ENCODE data around the gene ZNF516. TPM values are rescaled to one million over a fixed set of nuclear protein-coding genes. Genes with fewer than 3 reads are reported as not detected.

Gene ZNF516
- polyA plus RNA-seq, 2 of the 4 experiments (the other 2 are of a cell fraction): 3.9 to 4.9 TPM

GRCh38 chr18:76416911-76417310 lies 78.1 kb downstream of the ZNF516 start:
- CTCF ChIA-PET: interaction anchor here (1.3 kb wide), 1 partner anchor 270 kb away, joined by 5 read pairs; no protein-coding TSS in a partner anchor
- Histone ChIP-seq H3K4me2 (no peak overlapping the region), H3K27ac (no peak overlapping the region), H3K4me3 (no peak overlapping the region), H3K4me1 (no peaks in the 10 kb centered on the region), H3K9me3 (no peaks in the 10 kb centered on the region)
- TF ChIP-seq CEBPB (IDR thresholded peaks at IDR 0.05) (no peak), FOSL2 (IDR thresholded peaks at IDR 0.05) (no peak), FOSL2 (CRISPR knock-in tag; IDR thresholded peaks at IDR 0.05) (no peak), ZSCAN20 (CRISPR knock-in tag; IDR thresholded peaks at IDR 0.05) (no peak)
- POLR2A ChIA-PET: no interaction called here
- no peak for ATAC-seq
- no peak for FAIRE-seq
- 79% methylated on average over 9 of the region's 9 CpGs for WGBS (ENCODE audit: missing lambda C conversion rate)
- DNase-seq (ENCODE audit: low read depth in 1 of 2, low spot score in 1 of 2): no peak

- DNase-seq (ENCODE audit: low read depth in 1 of 2, low spot score in 1 of 2) (no peak), FAIRE-seq (no peak), ATAC-seq (no peak)
- no peak for TF ChIP-seq JUNB (IDR thresholded peaks at IDR 0.05)
- no peak for TF ChIP-seq KDM5A (IDR thresholded peaks at IDR 0.05)
- no peak for TF ChIP-seq ESRRA (IDR thresholded peaks at IDR 0.05; ENCODE audit: borderline replicate concordance, low read length)
- TF ChIP-seq NR3C1 (IDR thresholded peaks at IDR 0.05): no peak
- no peak for TF ChIP-seq HDAC2 (IDR thresholded peaks at IDR 0.05)
- TF ChIP-seq HES2 (IDR thresholded peaks at IDR 0.05): no peak
- TF ChIP-seq MAZ (IDR thresholded peaks at IDR 0.05; ENCODE audit: borderline replicate concordance, low read depth, low read length): no peak
- TF ChIP-seq NFE2L2 (conservative IDR thresholded peaks at IDR 0.05; ENCODE audit: low read length): no peak
- no peak for TF ChIP-seq SREBF2 (IDR thresholded peaks at IDR 0.05)
- no peak for TF ChIP-seq TFCP2L1 (CRISPR knock-in tag; IDR thresholded peaks at IDR 0.05)
- no peak for TF ChIP-seq RAD21 (conservative IDR thresholded peaks at IDR 0.05 in 1 of 2, IDR thresholded peaks at IDR 0.05 in 1 of 2)
- no peak for TF ChIP-seq RNF2 (IDR thresholded peaks at IDR 0.05; ENCODE audit: borderline replicate concordance, low read depth)
- no peak for TF ChIP-seq ZFP36 (IDR thresholded peaks at IDR 0.05; ENCODE audit: borderline replicate concordance, partially characterized antibody)
- no peak for TF ChIP-seq EHF (CRISPR knock-in tag; IDR thresholded peaks at IDR 0.05)
- TF ChIP-seq, protein P1, sequence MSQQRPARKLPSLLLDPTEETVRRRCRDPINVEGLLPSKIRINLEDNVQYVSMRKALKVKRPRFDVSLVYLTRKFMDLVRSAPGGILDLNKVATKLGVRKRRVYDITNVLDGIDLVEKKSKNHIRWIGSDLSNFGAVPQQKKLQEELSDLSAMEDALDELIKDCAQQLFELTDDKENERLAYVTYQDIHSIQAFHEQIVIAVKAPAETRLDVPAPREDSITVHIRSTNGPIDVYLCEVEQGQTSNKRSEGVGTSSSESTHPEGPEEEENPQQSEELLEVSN (IDR thresholded peaks at IDR 0.05; ENCODE audit: borderline replicate concordance, low read depth): no peak
- TF ChIP-seq HOXA7 (CRISPR knock-in tag; IDR thresholded peaks at IDR 0.05): no peak
- TF ChIP-seq HOXB13 (CRISPR knock-in tag; IDR thresholded peaks at IDR 0.05; ENCODE audit: low read depth): no peak
- 88% methylated on average over 12 of the region's 17 CpGs for WGBS (ENCODE audit: missing lambda C conversion rate)
- H3K9me3 ChIP-seq: no peaks in the 10 kb centered on the region
- ChIA-PET CTCF (interaction anchor here (0.6 to 1.3 kb wide), 3 partner anchors 16 to 295 kb away, joined by 4 to 5 read pairs (median 4); no protein-coding TSS in a partner anchor), POLR2A (no interaction called here)
- no peak overlapping the region for H3K4me3 ChIP-seq
- H3K27ac ChIP-seq: no peak overlapping the region
- no peak overlapping the region for H3K4me2 ChIP-seq
- no peaks in the 10 kb centered on the region for H3K4me1 ChIP-seq
These were observed 80.0 kb downstream of the ZNF516 start for GRCh38 chr18:76414936-76415621.

DNA sequence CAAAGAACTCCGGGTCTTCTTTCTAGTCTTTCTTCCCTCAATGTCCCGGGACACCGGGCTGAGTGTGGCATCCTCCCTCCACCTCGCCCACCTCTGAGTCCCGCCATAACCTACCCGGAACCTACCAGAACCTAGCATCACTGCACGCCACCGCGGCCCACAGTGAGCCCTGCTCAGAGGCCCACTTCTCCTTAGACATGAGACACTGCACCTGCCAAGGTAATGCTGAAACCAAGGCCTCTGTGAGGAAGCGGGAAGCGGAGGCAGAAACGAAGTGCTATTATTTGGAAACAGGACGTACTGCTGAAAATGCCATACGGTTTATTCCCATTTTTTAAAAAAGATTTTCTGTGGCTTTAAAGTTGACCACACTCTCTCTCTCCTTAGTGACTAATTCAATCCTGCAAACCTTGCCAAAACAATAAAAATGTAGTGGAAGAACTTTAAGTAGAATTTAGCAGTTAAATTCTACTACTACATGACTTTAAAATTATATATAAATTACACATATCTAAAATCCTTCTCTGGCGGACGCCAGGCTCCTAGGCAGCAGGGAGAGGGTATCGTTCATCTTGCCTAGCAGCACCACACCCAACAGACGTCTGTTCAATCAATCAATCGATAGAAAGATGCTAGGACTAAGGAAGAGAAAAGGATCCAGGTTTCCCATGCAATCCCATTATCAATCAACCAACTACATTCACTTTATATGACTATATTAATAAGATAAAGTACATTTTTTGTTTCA lies 82.0 kb downstream of the ZNF516 start:
- DNase-seq (ENCODE audit: low read depth in 1 of 2, low spot score in 1 of 2) (no peak), ATAC-seq (no peak), FAIRE-seq (no peak)
- TF ChIP-seq CBX2 (IDR thresholded peaks at IDR 0.05; ENCODE audit: borderline replicate concordance, low read depth): no peak
- no peak for TF ChIP-seq GATA3 (IDR thresholded peaks at IDR 0.05; ENCODE audit: borderline replicate concordance)
- no peak for TF ChIP-seq CHD2 (IDR thresholded peaks at IDR 0.05; ENCODE audit: low read length, partially characterized antibody)
- no peak for TF ChIP-seq JUN (IDR thresholded peaks at IDR 0.05)
- TF ChIP-seq TP53 (CRISPR knock-in tag; IDR thresholded peaks at IDR 0.05): no peak
- TF ChIP-seq, protein P2, sequence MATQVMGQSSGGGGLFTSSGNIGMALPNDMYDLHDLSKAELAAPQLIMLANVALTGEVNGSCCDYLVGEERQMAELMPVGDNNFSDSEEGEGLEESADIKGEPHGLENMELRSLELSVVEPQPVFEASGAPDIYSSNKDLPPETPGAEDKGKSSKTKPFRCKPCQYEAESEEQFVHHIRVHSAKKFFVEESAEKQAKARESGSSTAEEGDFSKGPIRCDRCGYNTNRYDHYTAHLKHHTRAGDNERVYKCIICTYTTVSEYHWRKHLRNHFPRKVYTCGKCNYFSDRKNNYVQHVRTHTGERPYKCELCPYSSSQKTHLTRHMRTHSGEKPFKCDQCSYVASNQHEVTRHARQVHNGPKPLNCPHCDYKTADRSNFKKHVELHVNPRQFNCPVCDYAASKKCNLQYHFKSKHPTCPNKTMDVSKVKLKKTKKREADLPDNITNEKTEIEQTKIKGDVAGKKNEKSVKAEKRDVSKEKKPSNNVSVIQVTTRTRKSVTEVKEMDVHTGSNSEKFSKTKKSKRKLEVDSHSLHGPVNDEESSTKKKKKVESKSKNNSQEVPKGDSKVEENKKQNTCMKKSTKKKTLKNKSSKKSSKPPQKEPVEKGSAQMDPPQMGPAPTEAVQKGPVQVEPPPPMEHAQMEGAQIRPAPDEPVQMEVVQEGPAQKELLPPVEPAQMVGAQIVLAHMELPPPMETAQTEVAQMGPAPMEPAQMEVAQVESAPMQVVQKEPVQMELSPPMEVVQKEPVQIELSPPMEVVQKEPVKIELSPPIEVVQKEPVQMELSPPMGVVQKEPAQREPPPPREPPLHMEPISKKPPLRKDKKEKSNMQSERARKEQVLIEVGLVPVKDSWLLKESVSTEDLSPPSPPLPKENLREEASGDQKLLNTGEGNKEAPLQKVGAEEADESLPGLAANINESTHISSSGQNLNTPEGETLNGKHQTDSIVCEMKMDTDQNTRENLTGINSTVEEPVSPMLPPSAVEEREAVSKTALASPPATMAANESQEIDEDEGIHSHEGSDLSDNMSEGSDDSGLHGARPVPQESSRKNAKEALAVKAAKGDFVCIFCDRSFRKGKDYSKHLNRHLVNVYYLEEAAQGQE (IDR thresholded peaks at IDR 0.05): no peak
- no peak for TF ChIP-seq JUNB (IDR thresholded peaks at IDR 0.05)
- no peak for TF ChIP-seq ZSCAN20 (CRISPR knock-in tag; IDR thresholded peaks at IDR 0.05)
- TF ChIP-seq, protein P3, sequence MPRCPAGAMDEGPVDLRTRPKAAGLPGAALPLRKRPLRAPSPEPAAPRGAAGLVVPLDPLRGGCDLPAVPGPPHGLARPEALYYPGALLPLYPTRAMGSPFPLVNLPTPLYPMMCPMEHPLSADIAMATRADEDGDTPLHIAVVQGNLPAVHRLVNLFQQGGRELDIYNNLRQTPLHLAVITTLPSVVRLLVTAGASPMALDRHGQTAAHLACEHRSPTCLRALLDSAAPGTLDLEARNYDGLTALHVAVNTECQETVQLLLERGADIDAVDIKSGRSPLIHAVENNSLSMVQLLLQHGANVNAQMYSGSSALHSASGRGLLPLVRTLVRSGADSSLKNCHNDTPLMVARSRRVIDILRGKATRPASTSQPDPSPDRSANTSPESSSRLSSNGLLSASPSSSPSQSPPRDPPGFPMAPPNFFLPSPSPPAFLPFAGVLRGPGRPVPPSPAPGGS (IDR thresholded peaks at IDR 0.05): no peak
- TF ChIP-seq HES2 (IDR thresholded peaks at IDR 0.05): no peak
- no peak for TF ChIP-seq KDM1A (IDR thresholded peaks at IDR 0.05; ENCODE audit: low read depth)
- TF ChIP-seq MAZ (IDR thresholded peaks at IDR 0.05; ENCODE audit: borderline replicate concordance, low read depth, low read length): no peak
- Histone ChIP-seq H3K27ac (no peak overlapping the region), H3K4me3 (no peak overlapping the region), H3K4me2 (no peak overlapping the region), H3K4me1 (no peaks in the 10 kb centered on the region), H3K9me3 (no peaks in the 10 kb centered on the region)
- 93% methylated on average over 19 of the region's 19 CpGs for WGBS (ENCODE audit: missing lambda C conversion rate)
- POLR2A ChIA-PET: no interaction called here
- CTCF ChIA-PET: no interaction called here

Measured in A549 (cell line).